HCT116 (cell line): ENCODE results near the gene PKMYT1. TPM values are rescaled to one million over a fixed set of nuclear protein-coding genes. Genes with fewer than 3 reads are reported as not detected.

ENCODE experiments used
- ATAC-seq: fragments of 200-7000 bp; cut with Tn5 transposase; 2 replicates; pipeline ENCODE4 v1.9.1; 2020; ENCODE audit warnings: mild to moderate bottlenecking, moderate library complexity
- BruUV-seq: library from RNA; stranded (reverse); fragments of 400-500 nt; replicated peaks from 2 replicates; lab custom pipeline; 2021; lab: Mats Ljungman, UMichigan
- CTCF ChIA-PET: fragments of 300-600 bp; sonication (Branson Sonifier 250); formaldehyde crosslinking; loops from one replicate; lab custom pipeline; 2021; ENCODE audit warnings: antibody characterized with exemption; lab: Charles Lee
- POLR2A ChIA-PET: fragments of 300-600, 350-600 bp; sonication (Branson Sonifier 250); formaldehyde crosslinking; loops from one replicate; lab custom pipeline; 2021; ENCODE audit warnings: antibody characterized with exemption; lab: Charles Lee
- RAD21 ChIA-PET, 2 experiments: fragments of 300-600 bp; sonication (Branson Sonifier 250); formaldehyde crosslinking; loops; one replicate each; lab custom pipeline; 2023; ENCODE audit warnings: low total read pairs in 2 of 2; ENCODE audit not compliant: uncharacterized antibody in 2 of 2, unreplicated experiment in 2 of 2, low non-redundant PET in 1 of 2; lab: Charles Lee
- DNase-seq: peaks from one replicate; pipeline ENCODE4 v3.0.0-alpha.2; 2010; ENCODE audit warnings: low read depth, low spot score
- H2AFZ ChIP-seq: fragments of 200-600 bp; shearing (Covaris generic), sonication (generic); 2 replicates; pipeline ENCODE4 v1.6.1; 2017; ENCODE audit warnings: low read depth, mixed run types, mixed read lengths, antibody characterized with exemption, low read length; ENCODE audit not compliant: poor library complexity, severe bottlenecking
- H3K27ac ChIP-seq: 2 replicates; pipeline ENCODE4 v1.5.1; 2012; ENCODE audit warnings: low read depth, low read length
- H3K27me3 ChIP-seq: fragments of 200-600 bp; sonication (generic); 2 replicates; pipeline ENCODE4 v1.6.1; 2016; ENCODE audit warnings: mixed run types, low read length, mixed read lengths; ENCODE audit not compliant: insufficient read depth
- H3K36me3 ChIP-seq, 2 experiments: fragments of 200-500 bp in 1 of 2; fragments of 200-600 bp in 1 of 2; sonication (Bioruptor generic) in 1 of 2; sonication (generic) in 1 of 2; 2 replicates each; pipeline versions ENCODE4 v1.5.1 to v1.6.1; 2014 to 2016; ENCODE audit warnings: low read length in 2 of 2, inconsistent platforms in 1 of 2, mixed read lengths in 1 of 2, mixed run types in 1 of 2; ENCODE audit not compliant: insufficient read depth in 2 of 2, control insufficient read depth in 1 of 2
- H3K4me1 ChIP-seq, 2 experiments: fragments of 200-600 bp in 1 of 2; sonication (generic) in 1 of 2; 2 replicates each; pipeline versions ENCODE4 v1.5.1 to v1.6.1; 2012 to 2017; ENCODE audit warnings: low read length in 2 of 2, inconsistent platforms in 1 of 2, mild to moderate bottlenecking in 1 of 2, mixed read lengths in 1 of 2, mixed run types in 1 of 2, moderate library complexity in 1 of 2; ENCODE audit not compliant: insufficient read depth in 2 of 2, control insufficient read depth in 1 of 2
- H3K4me2 ChIP-seq: fragments of 200-600 bp; sonication (generic); 2 replicates; pipeline ENCODE4 v1.6.1; 2017; ENCODE audit warnings: mixed run types, low read length, mixed read lengths
- H3K4me3 ChIP-seq, 2 experiments: fragments of 200-600 bp in 1 of 2; sonication (generic) in 1 of 2; replicated peaks in 1 of 2; 2 replicates each; pipeline ENCODE4 v1.5.1; 2011 to 2016; ENCODE audit warnings: low read length in 2 of 2, control low read depth in 1 of 2, low read depth in 1 of 2, mild to moderate bottlenecking in 1 of 2, mixed read lengths in 1 of 2, mixed run types in 1 of 2
- H3K79me2 ChIP-seq: fragments of 200-600 bp; sonication (generic); 2 replicates; pipeline ENCODE4 v1.6.1; 2017; ENCODE audit warnings: mild to moderate bottlenecking, mixed run types, low read length, moderate library complexity, mixed read lengths; ENCODE audit not compliant: insufficient read depth
- H3K9ac ChIP-seq: fragments of 200-600 bp; sonication (generic); 2 replicates; pipeline ENCODE4 v1.6.1; 2016; ENCODE audit warnings: low read length, mixed read lengths
- H3K9me2 ChIP-seq: fragments of 200-600 bp; sonication (generic), shearing (Covaris generic); 2 replicates; pipeline ENCODE4 v1.6.1; 2017; ENCODE audit warnings: mixed run types, mild to moderate bottlenecking, moderate library complexity; ENCODE audit not compliant: insufficient read depth
- H3K9me3 ChIP-seq, 2 experiments: fragments of 200-500 bp in 1 of 2; fragments of 200-600 bp in 1 of 2; sonication (Bioruptor generic) in 1 of 2; sonication (generic) in 1 of 2; 2 replicates each; pipeline ENCODE4 v1.6.1; 2014 to 2017; ENCODE audit warnings: low read length in 2 of 2, mixed read lengths in 2 of 2, inconsistent platforms in 1 of 2, low read depth in 1 of 2, mild to moderate bottlenecking in 1 of 2, mixed run types in 1 of 2, moderate library complexity in 1 of 2; ENCODE audit not compliant: control insufficient read depth in 1 of 2, insufficient read depth in 1 of 2
- H4K20me1 ChIP-seq: fragments of 200-600 bp; sonication (generic), shearing (Covaris generic); 2 replicates; pipeline ENCODE4 v1.6.1; 2017; ENCODE audit warnings: mixed run types, mild to moderate bottlenecking, moderate library complexity; ENCODE audit not compliant: insufficient read depth
- CEBPB ChIP-seq: IDR thresholded peaks from 2 replicates; pipeline ENCODE4 v1.6.1; 2012; ENCODE audit warnings: low read depth
- CTCF ChIP-seq, 3 experiments: fragments of 200-600 bp in 1 of 3; sonication (generic) in 1 of 3; IDR thresholded peaks in 2 of 3; conservative IDR thresholded peaks in 1 of 3; 2 replicates each; pipeline ENCODE4 v1.5.1; 2012 to 2017; ENCODE audit warnings: low read depth in 2 of 3, low read length in 2 of 3, antibody characterized with exemption in 1 of 3, borderline replicate concordance in 1 of 3, control low read depth in 1 of 3, mild to moderate bottlenecking in 1 of 3, mixed read lengths in 1 of 3, mixed run types in 1 of 3, moderate library complexity in 1 of 3; ENCODE audit not compliant: insufficient read depth in 1 of 3
- POLR2AphosphoS5 ChIP-seq: IDR thresholded peaks from 2 replicates; pipeline ENCODE4 v1.6.1; 2011; ENCODE audit warnings: mild to moderate bottlenecking, low read depth, low read length, moderate library complexity
- ZNF274 ChIP-seq: fragments of 200-500 bp; sonication (Bioruptor generic); IDR thresholded peaks from 2 replicates; pipeline ENCODE4 v1.6.1; 2014; ENCODE audit warnings: mild to moderate bottlenecking, low read depth, low read length, inconsistent platforms
- intact Hi-C: fragments of 100-400 bp; cut with micrococcal nuclease; formaldehyde crosslinking; loops from 2 replicates; pipeline ENCODE4 v1.10.0; 2022
- total RNA-seq: library from RNA; stranded (reverse); gene quantifications from one replicate; pipeline ENCODE4 v1.2.1, GENCODE V29; 2021; ENCODE audit not compliant: unreplicated experiment

The PKMYT1 gene
- total RNA-seq, 1 experiment from 2014 or later: 104 TPM

- TF ChIP-seq CEBPB (no peak), POLR2AphosphoS5 (0 out of 2 replicates have a peak, but pooled peaks have one; percentile 13), ZNF274 (no peak), CTCF (IDR thresholded peaks at IDR 0.05 in 2 of 3, conservative IDR thresholded peaks at IDR 0.05 in 1 of 3; ENCODE audit: borderline replicate concordance in 1 of 3, insufficient read depth in 1 of 3, low read depth in 2 of 3, low read length in 2 of 3) (0 out of 6 replicates have a peak, but pooled peaks of 1 of the 3 experiments have one; percentile 13)
- TF ChIP-seq, all 23 proteins: peak for 2
- Histone ChIP-seq H3K4me1 (peaks cover 11 to 40% of the 10 kb centered on the region in 2 experiments), H3K79me2 (peaks cover 45% of the 10 kb centered on the region), H3K9ac (peak overlapping the region; percentile 91), H3K9me3 (no peaks in the 10 kb centered on the region), H4K20me1 (peaks cover 6% of the 10 kb centered on the region; the same call in 1 of the 2 replicates), H3K27me3 (no peaks in the 10 kb centered on the region), H3K36me3 (peaks cover 5 to 24% of the 10 kb centered on the region in 2 experiments; a peak in 3 of 4 replicates), H2AFZ (no peak overlapping the region), H3K4me3 (peak overlapping the region; percentile 66 to 79), H3K4me2 (peak overlapping the region; percentile 89), H3K27ac (peak overlapping the region; percentile 95), H3K9me2 (no peaks in the 10 kb centered on the region)
- ChIA-PET CTCF (interaction anchor here (1.1 kb wide), 1 partner anchor 186 kb away, joined by 3 read pairs; no protein-coding TSS in a partner anchor), POLR2A (interaction anchor here (0.9 to 1.0 kb wide), 2 partner anchors 10 to 12 kb away, joined by 3 read pairs; no protein-coding TSS in a partner anchor), RAD21 (no interaction called here)
- DNase-seq (no peak), ATAC-seq (no peak)
- BruUV-seq: no TSS peak
- intact Hi-C loops: no loop called here
Observed at GRCh38 chr16:2971134-2971984, 8.9 kb downstream of the PKMYT1 start.
